Stimulated activated memory B cell treated with anti-CD40 and anti-IgM and Interleukin-4, amounts not matched to agents 10 μg/mL and 1 μg/mL and 100 μg/mL, for 72 hours (primary cell): ENCODE data around the gene UGT1A7.
"Not testable (repeated sequence)": the region's sequence is repeated elsewhere in the genome, so short reads cannot be mapped to it uniquely, and the experiment has no call there.

ENCODE experiments used
- ATAC-seq: fragments of 150-1000 bp; cut with Tn5 transposase; 2 replicates; pipeline ENCODE4 v1.10.0; 2021
- H3K27ac Mint-ChIP-seq: one replicate; pipeline ENCODE4 v1.8.0; 2022; ENCODE audit warnings: mild to moderate bottlenecking, mixed read lengths
- H3K27me3 Mint-ChIP-seq: one replicate; pipeline ENCODE4 v1.8.0; 2022; ENCODE audit warnings: mixed read lengths
- H3K36me3 Mint-ChIP-seq: one replicate; pipeline ENCODE4 v1.8.0; 2022; ENCODE audit warnings: mixed read lengths
- H3K4me1 Mint-ChIP-seq: one replicate; pipeline ENCODE4 v1.8.0; 2022; ENCODE audit warnings: mixed read lengths
- H3K4me3 Mint-ChIP-seq: one replicate; pipeline ENCODE4 v1.8.0; 2022; ENCODE audit warnings: mild to moderate bottlenecking, moderate library complexity, mixed read lengths
- H3K9me3 Mint-ChIP-seq: one replicate; pipeline ENCODE4 v1.8.0; 2022; ENCODE audit warnings: mixed read lengths

UGT1A7 gene

GRCh38 chr2:233681521-233682099 is at the start of gene UGT1A7:
Gene UGT1A7 (plus strand): TSS chr2:233681901. CDS start chr2:233681938, 37 bp downstream.
- no peaks in the 10 kb centered on the region for H3K9me3 Mint-ChIP-seq
- H3K27me3 Mint-ChIP-seq, result peaks cover 19% of the 10 kb centered on the region
- no peak within 1 kb of the TSS for H3K4me3 Mint-ChIP-seq
- no peaks in the 10 kb centered on the region for H3K36me3 Mint-ChIP-seq
- no peak within 1 kb of the TSS for H3K27ac Mint-ChIP-seq
- ATAC-seq, result no peak
- H3K4me1 Mint-ChIP-seq, result no peaks in the 10 kb centered on the region

DNA sequence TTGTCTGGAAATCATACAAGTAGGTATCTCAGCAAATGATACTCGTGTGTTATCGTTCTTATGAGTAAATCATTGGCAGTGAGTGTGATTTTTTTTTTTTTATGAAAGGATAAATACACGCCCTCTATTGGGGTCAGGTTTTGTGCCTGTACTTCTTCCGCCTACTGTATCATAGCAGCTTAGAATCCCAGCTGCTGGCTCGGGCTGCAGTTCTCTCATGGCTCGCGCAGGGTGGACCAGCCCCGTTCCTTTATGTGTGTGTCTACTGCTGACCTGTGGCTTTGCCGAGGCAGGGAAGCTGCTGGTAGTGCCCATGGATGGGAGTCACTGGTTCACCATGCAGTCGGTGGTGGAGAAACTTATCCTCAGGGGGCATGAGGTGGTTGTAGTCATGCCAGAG is 45.4 kb upstream of the UGT1A7 start, which contains the start of gene UGT1A10:
Gene UGT1A10 (plus strand): TSS at position 143 of the 400 bp plus-strand sequence. CDS start 75 bp downstream, at position 218.
- not testable (repeated sequence) for H3K4me1 Mint-ChIP-seq, H3K4me3 Mint-ChIP-seq, ATAC-seq, H3K36me3 Mint-ChIP-seq, H3K9me3 Mint-ChIP-seq, H3K27ac Mint-ChIP-seq
- H3K27me3 Mint-ChIP-seq, result peaks cover 37% of the 10 kb centered on the region

GRCh38 chr2:233638836-233639235 is 42.9 kb upstream of the UGT1A7 start:
- Mint-ChIP-seq H3K36me3 (no peaks in the 10 kb centered on the region), H3K4me3 (no peak overlapping the region), H3K27ac (no peak overlapping the region), H3K4me1 (peaks cover 6% of the 10 kb centered on the region), H3K9me3 (peaks cover 8% of the 10 kb centered on the region), H3K27me3 (peaks cover 37% of the 10 kb centered on the region)
- ATAC-seq, result no peak

GRCh38 chr2:233639860-233640259 is 41.8 kb upstream of the UGT1A7 start:
- H3K9me3 Mint-ChIP-seq, result peaks cover 8% of the 10 kb centered on the region
- H3K36me3 Mint-ChIP-seq, result no peaks in the 10 kb centered on the region
- peaks cover 6% of the 10 kb centered on the region for H3K4me1 Mint-ChIP-seq
- H3K27ac Mint-ChIP-seq, result no peak overlapping the region
- no peak overlapping the region for H3K4me3 Mint-ChIP-seq
- ATAC-seq, result no peak
- H3K27me3 Mint-ChIP-seq, result peaks cover 27% of the 10 kb centered on the region

DNA sequence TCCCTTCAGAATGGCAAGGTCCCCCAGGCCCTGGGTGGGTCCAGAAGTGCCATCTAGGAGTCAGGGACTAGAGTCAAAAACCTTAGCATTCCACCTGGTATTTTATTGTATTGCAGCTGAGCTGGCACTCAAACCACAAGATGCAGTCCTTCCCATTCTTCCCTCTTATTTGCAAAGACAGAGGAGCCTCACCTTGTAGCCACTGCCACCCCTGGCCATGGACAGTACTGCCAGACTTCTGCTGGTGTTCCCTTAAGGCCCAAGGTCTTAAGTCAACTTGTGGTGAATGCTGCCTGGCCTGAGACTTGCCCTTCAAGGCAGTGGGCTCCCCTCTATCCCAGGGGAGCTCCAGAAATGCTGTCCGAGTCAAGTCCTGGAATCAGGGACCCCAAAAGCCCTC is 38.6 kb upstream of the UGT1A7 start:
- Mint-ChIP-seq H3K4me1 (peaks cover 6% of the 10 kb centered on the region), H3K4me3 (no peak overlapping the region), H3K27ac (no peak overlapping the region), H3K27me3 (peaks cover 19% of the 10 kb centered on the region), H3K36me3 (peaks cover 8% of the 10 kb centered on the region), H3K9me3 (peaks cover 16% of the 10 kb centered on the region)
- ATAC-seq, result no peak

DNA sequence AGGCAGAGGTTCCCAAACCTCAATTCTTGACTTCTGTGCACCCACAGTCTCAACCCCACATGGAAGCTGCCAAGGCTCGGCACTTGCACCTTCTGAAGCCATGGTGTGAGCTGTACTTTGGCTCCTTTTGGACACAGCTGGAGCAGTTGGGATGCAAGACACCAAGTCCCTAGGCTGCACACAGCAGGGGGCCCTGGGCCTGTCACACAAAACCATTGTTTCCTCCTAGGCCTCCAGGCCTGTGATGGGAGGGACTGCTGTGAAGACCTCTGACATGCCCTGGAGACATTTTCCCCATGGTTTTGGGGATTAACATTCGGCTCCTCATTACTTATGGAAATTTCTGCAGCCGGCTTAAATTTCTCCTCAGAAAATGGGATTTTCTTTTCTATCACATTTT is 35.7 kb upstream of the UGT1A7 start:
- ATAC-seq, H3K4me3 Mint-ChIP-seq, H3K27ac Mint-ChIP-seq, H3K4me1 Mint-ChIP-seq, H3K36me3 Mint-ChIP-seq: not testable (repeated sequence)
- Mint-ChIP-seq H3K27me3 (peaks cover 19% of the 10 kb centered on the region), H3K9me3 (peaks cover 16% of the 10 kb centered on the region)

DNA sequence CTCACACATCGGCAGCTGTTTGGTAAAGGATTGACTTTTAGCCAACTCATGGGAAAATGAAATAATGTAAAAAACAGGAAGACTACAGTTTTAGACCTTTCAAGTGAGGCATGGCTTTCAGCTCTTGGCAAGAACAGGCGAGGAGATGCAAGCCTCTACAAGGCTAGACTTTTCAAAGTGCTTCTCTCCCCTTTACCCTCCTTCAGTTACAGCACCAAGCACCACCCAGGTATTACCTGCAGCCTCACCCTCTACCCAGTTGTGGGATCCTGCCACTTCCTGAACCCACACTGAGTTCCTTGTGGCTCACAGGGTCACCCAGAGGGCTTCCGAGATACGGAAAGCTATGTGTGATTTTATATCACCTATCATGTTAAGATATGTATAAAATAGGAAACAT is 30.7 kb upstream of the UGT1A7 start:
- no peak overlapping the region for H3K27ac Mint-ChIP-seq
- ATAC-seq, result no peak
- H3K4me1 Mint-ChIP-seq, result no peaks in the 10 kb centered on the region
- H3K27me3 Mint-ChIP-seq, result peaks cover 35% of the 10 kb centered on the region
- no peak overlapping the region for H3K4me3 Mint-ChIP-seq
- peaks cover 6% of the 10 kb centered on the region for H3K9me3 Mint-ChIP-seq
- H3K36me3 Mint-ChIP-seq, result peaks cover 8% of the 10 kb centered on the region

- H3K36me3 Mint-ChIP-seq, result peaks cover 5% of the 10 kb centered on the region
- peaks cover 33% of the 10 kb centered on the region for H3K27me3 Mint-ChIP-seq
- no peak for ATAC-seq
- peaks cover 4% of the 10 kb centered on the region for H3K9me3 Mint-ChIP-seq
- no peak overlapping the region for H3K4me3 Mint-ChIP-seq
- H3K27ac Mint-ChIP-seq, result no peak overlapping the region
- H3K4me1 Mint-ChIP-seq, result no peaks in the 10 kb centered on the region
These were observed 30.3 kb upstream of the UGT1A7 start for GRCh38 chr2:233651430-233651829.

DNA sequence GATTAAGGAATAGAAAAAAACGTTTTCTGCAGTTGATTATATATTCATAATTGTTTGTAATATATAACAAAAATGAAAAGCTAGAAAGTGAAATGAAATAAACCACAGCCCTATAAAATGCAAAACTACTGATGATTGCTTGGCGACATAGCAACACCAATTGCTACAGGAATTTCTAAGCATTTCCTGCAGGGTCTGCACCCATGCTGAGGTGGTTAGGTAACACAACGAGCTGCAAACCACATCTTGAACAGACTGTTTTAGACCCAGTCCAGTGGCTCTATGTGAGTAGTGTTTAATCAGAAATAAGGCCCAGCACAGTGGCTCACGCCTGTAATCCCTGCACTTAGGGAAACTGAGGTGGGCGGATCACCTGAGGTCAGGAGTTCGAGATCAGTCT is 27.2 kb upstream of the UGT1A7 start:
- Mint-ChIP-seq H3K4me1 (no peaks in the 10 kb centered on the region), H3K9me3 (no peaks in the 10 kb centered on the region), H3K4me3 (no peak overlapping the region), H3K36me3 (no peaks in the 10 kb centered on the region), H3K27ac (no peak overlapping the region), H3K27me3 (peaks cover 34% of the 10 kb centered on the region)
- ATAC-seq, result no peak

GRCh38 chr2:233655043-233655442 is 26.7 kb upstream of the UGT1A7 start:
- H3K27me3 Mint-ChIP-seq, result peaks cover 34% of the 10 kb centered on the region
- no peaks in the 10 kb centered on the region for H3K36me3 Mint-ChIP-seq
- no peak for ATAC-seq
- H3K27ac Mint-ChIP-seq, result no peak overlapping the region
- H3K4me1 Mint-ChIP-seq, result no peaks in the 10 kb centered on the region
- H3K4me3 Mint-ChIP-seq, result no peak overlapping the region
- no peaks in the 10 kb centered on the region for H3K9me3 Mint-ChIP-seq

DNA sequence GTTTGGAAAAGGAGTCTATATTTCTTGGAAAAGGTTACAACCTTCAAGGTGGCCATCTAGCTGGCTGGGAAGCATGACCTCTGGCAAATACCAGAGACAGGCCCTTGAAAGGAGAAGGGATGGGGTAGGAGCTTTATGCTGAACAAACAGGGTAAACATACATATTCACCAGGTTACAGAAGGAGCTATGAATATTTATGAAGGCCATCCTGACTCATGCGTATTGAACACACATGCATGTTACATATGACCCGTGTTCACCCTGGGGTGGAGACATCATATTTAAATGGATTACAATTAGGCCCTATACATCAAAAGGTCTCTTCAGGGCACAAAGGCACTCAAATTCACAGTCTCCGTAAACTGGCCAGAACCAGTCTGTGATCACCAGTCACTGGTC is 25.8 kb upstream of the UGT1A7 start:
- peaks cover 34% of the 10 kb centered on the region for H3K27me3 Mint-ChIP-seq
- H3K4me1 Mint-ChIP-seq, ATAC-seq, H3K36me3 Mint-ChIP-seq, H3K27ac Mint-ChIP-seq, H3K9me3 Mint-ChIP-seq, H3K4me3 Mint-ChIP-seq: not testable (repeated sequence)

DNA sequence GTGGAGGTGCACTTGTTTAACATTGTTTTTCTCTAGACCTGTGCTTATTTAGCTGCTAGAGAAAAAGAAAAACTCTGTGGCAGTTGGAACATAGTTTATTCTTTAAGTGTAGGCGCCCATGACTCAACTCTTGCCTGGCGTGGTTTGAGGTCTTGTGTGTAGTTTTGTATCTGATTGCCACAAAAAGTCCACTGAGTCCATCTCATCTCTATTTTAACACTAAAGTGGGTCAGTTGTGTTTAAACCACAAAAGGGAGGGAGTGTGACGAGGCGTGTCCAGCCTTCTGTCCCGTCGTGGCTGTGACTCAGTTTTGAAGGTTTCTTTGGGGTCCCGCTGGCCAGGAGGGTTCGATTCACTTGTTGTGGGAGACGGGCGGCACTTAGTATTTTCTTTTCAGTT is 25.3 kb upstream of the UGT1A7 start:
- no peak overlapping the region for H3K27ac Mint-ChIP-seq
- no peaks in the 10 kb centered on the region for H3K36me3 Mint-ChIP-seq
- no peak for ATAC-seq
- peaks cover 39% of the 10 kb centered on the region for H3K27me3 Mint-ChIP-seq
- H3K4me3 Mint-ChIP-seq, result no peak overlapping the region
- no peaks in the 10 kb centered on the region for H3K9me3 Mint-ChIP-seq
- H3K4me1 Mint-ChIP-seq, result no peaks in the 10 kb centered on the region

- H3K27me3 Mint-ChIP-seq, result peaks cover 35% of the 10 kb centered on the region
- H3K36me3 Mint-ChIP-seq, result no peaks in the 10 kb centered on the region
- no peak overlapping the region for H3K4me3 Mint-ChIP-seq
- ATAC-seq, result no peak
- no peak overlapping the region for H3K27ac Mint-ChIP-seq
- no peaks in the 10 kb centered on the region for H3K9me3 Mint-ChIP-seq
- no peaks in the 10 kb centered on the region for H3K4me1 Mint-ChIP-seq
These were observed 23.1 kb upstream of the UGT1A7 start for GRCh38 chr2:233658610-233659009.

DNA sequence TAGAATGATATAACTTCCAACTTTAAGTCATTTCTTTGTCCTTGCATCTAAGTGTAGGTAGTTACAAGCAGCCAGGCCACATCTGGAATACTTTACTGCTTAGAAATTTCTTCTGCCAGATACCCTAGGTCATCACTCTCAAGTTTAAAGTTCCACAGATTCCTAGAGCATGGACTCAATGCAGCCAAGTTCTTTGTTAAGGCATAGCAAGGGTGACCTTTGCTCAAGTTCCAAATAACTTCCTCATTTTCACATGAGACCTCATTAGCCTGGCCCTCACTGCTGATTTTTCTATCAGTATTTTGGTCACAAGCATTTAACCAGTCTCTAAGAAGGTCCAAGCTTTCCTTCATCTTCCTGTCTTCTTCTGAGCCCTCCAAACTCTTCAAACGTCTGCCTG is 17.8 kb upstream of the UGT1A7 start:
- no peak for ATAC-seq
- Mint-ChIP-seq H3K4me3 (no peak overlapping the region), H3K36me3 (no peaks in the 10 kb centered on the region), H3K4me1 (no peaks in the 10 kb centered on the region), H3K27me3 (peaks cover 19% of the 10 kb centered on the region), H3K27ac (no peak overlapping the region), H3K9me3 (no peaks in the 10 kb centered on the region)

DNA sequence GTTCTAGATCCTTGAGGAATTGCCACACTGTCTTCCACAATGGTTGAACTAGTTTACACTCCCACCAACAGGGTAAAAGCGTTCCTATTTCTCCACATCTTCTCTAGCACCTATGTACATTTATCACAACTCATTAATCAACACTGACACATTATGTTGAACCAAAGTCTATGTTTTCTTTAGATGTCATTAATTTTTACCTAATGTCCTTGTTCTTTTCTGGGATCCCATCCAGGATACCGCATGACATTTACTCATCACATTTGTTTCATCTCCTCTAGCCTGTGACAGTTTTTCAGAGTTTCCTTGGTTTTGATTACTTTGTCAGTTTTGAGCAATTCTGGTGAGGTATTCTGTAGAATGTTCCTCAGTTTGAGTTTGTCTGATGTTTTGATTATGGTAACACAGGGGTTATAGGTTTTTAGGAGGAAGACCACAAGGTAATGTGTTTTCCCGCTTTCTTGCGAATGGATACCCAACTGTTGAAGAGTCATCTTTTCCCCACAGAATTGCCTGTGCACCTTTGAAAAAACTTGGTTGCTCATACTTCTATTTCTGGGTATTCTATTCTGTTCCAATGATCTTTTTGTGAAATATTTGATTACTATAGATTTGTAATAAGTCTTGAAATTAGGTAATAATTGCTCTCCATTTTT is 13.0 kb upstream of the UGT1A7 start:
- no peaks in the 10 kb centered on the region for H3K4me1 Mint-ChIP-seq
- no peak for ATAC-seq
- no peak overlapping the region for H3K4me3 Mint-ChIP-seq
- H3K27me3 Mint-ChIP-seq, result no peaks in the 10 kb centered on the region
- H3K27ac Mint-ChIP-seq, result no peak overlapping the region
- no peaks in the 10 kb centered on the region for H3K36me3 Mint-ChIP-seq
- no peaks in the 10 kb centered on the region for H3K9me3 Mint-ChIP-seq
